GM18951 (cell line): ENCODE results near the gene TULP1.
A peak's percentile ranks its signal among the peaks of the same experiment; 100 is the strongest.

ENCODE experiments used
- POLR2A ChIP-seq: IDR thresholded peaks from 4 replicates; pipeline ENCODE4 v1.6.1; 2011; ENCODE audit warnings: mild to moderate bottlenecking; ENCODE audit not compliant: insufficient read length, insufficient read depth; ENCODE audit errors: extremely low read depth
- in situ Hi-C: fragments of 300-500 bp; cut with MboI; formaldehyde crosslinking; loops from one replicate; pipeline ENCODE4 v1.12.0; 2022; ENCODE audit warnings: low sequenced_read_pairs, mixed read lengths, inconsistent platforms; ENCODE audit not compliant: unreplicated experiment

Gene TULP1

GRCh38 chr6:35478259-35478658 lies 34.4 kb downstream of the TULP1 start:
- no peak for TF ChIP-seq POLR2A
- in situ Hi-C loops = no loop called here

GRCh38 chr6:35477551-35478179 lies 35.0 kb downstream of the TULP1 start:
- in situ Hi-C loops = no loop called here
- TF ChIP-seq POLR2A = no peak

DNA sequence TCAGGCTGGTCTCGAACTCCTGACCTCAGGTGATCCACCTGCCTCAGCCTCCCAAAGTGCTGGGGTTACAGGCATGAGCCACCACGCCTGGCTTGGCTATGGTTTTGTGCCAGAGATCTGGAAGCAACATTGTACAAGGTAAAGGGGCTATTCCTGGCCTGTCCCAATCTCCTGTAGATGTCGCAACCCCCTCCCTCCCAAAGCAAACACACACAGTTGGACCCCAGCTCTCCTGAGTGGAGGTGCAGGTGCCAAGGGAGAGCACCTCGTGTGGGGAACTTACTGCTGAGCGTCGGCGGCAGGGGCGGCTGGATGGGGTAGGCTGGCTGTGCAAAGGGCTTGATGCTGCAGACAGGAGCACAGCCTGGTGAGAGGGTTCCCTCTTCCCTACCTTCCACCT lies 35.7 kb downstream of the TULP1 start:
- in situ Hi-C loops = no loop called here
- no peak for TF ChIP-seq POLR2A

- in situ Hi-C loops = no loop called here
- no peak for TF ChIP-seq POLR2A
These were observed 36.7 kb downstream of the TULP1 start for GRCh38 chr6:35476004-35476403.

- TF ChIP-seq POLR2A = no peak
These were observed 37.1 kb downstream of the TULP1 start for GRCh38 chr6:35475573-35475972.

GRCh38 chr6:35474942-35475570 lies 37.6 kb downstream of the TULP1 start:
- in situ Hi-C loops = no loop called here
- no peak for TF ChIP-seq POLR2A

More at GRCh38 chr6:35475573-35475972, 37.1 kb downstream of the TULP1 start:
- in situ Hi-C loops = no loop called here

DNA sequence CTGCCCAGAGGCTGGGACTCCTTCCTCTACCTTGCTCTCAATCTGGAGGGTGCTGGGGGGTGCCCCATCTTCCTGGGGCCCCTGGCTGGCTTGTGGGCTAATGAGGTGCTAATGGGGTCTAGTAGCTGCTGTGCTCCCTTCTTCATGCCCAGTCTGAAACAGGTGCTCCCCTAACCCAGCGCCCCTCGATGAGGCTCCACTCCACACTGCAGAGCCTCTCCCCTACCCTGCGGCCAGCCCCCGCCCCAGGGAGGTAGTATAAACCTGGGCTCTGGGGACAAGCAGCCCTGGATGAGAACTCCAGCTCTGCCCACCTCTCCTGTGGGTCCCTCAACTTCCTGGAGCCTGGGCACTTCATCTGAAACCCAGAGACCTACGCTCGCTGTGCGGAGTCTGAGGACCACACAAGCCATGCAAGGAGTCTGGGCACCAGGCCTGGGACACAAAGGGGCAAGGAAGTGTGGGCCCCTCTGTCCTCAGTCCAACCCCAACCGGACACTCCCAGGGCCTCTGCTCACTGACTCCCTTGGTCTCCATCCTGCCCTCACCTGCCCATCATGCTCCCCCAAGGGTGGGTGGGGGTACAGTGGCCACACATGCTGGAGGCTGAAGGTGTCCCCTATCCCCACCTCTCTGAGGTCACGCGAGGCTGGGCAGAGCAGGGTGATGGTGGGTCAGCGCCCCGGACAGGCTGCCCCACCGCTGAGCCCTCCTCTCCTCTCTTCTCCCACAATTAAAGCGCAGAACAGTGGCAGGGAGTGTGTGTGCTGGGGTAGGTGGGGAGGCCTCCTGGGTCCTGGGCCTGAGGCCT lies 38.4 kb downstream of the TULP1 start:
- in situ Hi-C loops = no loop called here
- TF ChIP-seq POLR2A = peak; percentile 37

DNA sequence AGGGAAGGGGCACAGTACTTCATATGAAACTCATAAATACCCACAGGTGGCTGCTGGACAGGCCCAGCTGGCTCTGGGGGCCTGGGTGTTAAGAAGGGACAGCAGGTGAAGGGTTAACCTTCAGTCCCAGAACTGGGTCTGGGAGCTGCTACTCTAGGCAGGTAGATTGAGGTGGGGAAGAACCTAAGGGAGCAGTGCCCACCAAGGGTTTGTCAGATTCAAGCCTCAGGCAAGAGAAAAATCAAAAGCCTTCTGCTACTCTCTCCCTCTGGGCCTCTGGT lies 38.9 kb downstream of the TULP1 start:
- in situ Hi-C loops = no loop called here
- TF ChIP-seq POLR2A = peak; percentile 4

GRCh38 chr6:35473075-35473849 lies 39.4 kb downstream of the TULP1 start:
- in situ Hi-C loops = no loop called here
- no peak for TF ChIP-seq POLR2A

GRCh38 chr6:35471836-35472345 lies 40.8 kb downstream of the TULP1 start:
- in situ Hi-C loops = no loop called here
- TF ChIP-seq POLR2A = peak; percentile 7

GRCh38 chr6:35470663-35471120 lies 42.0 kb downstream of the TULP1 start:
- no peak for TF ChIP-seq POLR2A
- in situ Hi-C loops = no loop called here

DNA sequence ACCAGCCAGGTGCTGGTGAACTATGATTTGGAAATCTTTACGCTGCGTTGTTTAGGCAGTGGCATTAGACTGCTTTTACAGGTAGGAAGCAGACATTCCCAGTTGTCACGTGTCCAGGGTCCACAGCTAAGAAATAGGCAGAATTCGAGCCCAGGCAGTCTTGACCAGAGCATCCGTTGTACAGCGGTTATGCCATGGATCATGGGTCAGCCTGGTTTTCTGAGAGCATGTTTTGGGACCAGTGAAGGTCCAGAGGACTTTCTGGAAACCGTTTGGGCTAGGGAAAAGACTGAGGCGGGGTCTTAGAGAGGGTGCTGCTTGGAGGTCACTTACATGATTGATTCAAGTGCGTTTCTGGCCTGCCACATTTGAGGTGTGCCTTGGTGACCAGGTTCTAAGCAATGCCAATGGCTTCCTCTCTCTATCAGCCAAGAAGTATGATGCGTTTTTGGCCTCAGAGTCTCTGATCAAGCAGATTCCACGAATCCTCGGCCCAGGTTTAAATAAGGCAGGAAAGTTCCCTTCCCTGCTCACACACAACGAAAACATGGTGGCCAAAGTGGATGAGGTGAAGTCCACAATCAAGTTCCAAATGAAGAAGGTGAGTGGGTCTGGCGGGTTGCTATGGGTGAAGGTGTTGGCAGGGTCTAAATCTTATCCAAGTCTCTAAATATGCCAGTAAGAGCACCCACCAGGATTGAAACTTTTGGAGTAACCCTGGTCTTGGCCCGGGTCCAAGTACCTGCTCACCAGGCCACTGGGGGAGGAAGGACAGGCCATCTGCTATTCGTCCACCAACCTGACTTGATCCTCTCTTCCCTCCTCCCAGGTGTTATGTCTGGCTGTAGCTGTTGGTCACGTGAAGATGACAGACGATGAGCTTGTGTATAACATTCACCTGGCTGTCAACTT lies 42.7 kb downstream of the TULP1 start:
- in situ Hi-C loops = loop anchor here (5.0 kb wide), 1 partner anchor 128 kb away; the partner anchor contains the start of gene PPARD
- TF ChIP-seq POLR2A = no peak
